Lower lobe of right lung (tissue), 2 donors: Measurements from ENCODE around the gene FSTL4. TPM values are rescaled to one million over a fixed set of nuclear protein-coding genes. Genes with fewer than 3 reads are reported as not detected.

ENCODE experiments used
- ATAC-seq, 2 donors: fragments of 200-7000 bp; cut with Tn5 transposase; one replicate each; pipeline ENCODE4 v1.9.1; 2020 to 2022; ENCODE audit warnings: mild to moderate bottlenecking in 2 of 2, moderate library complexity in 2 of 2
- DNase-seq: peaks from one replicate; pipeline ENCODE4 v3.0.0-alpha.2; 2020
- H3K27ac ChIP-seq: fragments of 200-600 bp; one replicate; pipeline ENCODE4 v1.8.0; 2022
- H3K27me3 ChIP-seq: fragments of 200-600 bp; one replicate; pipeline ENCODE4 v1.8.0; 2022; ENCODE audit warnings: low read depth
- H3K36me3 ChIP-seq: fragments of 200-600 bp; one replicate; pipeline ENCODE4 v1.8.0; 2022; ENCODE audit warnings: mild to moderate bottlenecking
- H3K4me1 ChIP-seq: fragments of 200-600 bp; one replicate; pipeline ENCODE4 v1.8.0; 2022
- H3K4me3 ChIP-seq: fragments of 200-600 bp; one replicate; pipeline ENCODE4 v1.8.0; 2022; ENCODE audit warnings: mild to moderate bottlenecking
- H3K9me3 ChIP-seq: fragments of 200-600 bp; one replicate; pipeline ENCODE4 v1.8.0; 2022
- intact Hi-C: fragments of 100-400 bp; cut with DNase I; formaldehyde crosslinking; loops from one replicate; pipeline ENCODE4 v1.11.0; 2022
- total RNA-seq: library from RNA; stranded (reverse); fragmentation: NEBNext Ultra II Directional; extraction: Animal tissue kit (Norgen Biotek cat#: 25700); gene quantifications from one replicate; pipeline ENCODE4 v1.2.1, GENCODE V29; 2021
- TF ChIP-seq, protein P1 (sequence below): fragments of 200-600 bp; IDR thresholded peaks from one replicate; pipeline ENCODE4 v1.8.0; 2022; ENCODE audit warnings: antibody characterized with exemption, mild to moderate bottlenecking
- donor health status: DM: no; HTN: yes; CAD: no; lungs with severe emphysema.

The FSTL4 gene
- total RNA-seq, 1 donor from 2014 or later: 1.9 TPM

DNA sequence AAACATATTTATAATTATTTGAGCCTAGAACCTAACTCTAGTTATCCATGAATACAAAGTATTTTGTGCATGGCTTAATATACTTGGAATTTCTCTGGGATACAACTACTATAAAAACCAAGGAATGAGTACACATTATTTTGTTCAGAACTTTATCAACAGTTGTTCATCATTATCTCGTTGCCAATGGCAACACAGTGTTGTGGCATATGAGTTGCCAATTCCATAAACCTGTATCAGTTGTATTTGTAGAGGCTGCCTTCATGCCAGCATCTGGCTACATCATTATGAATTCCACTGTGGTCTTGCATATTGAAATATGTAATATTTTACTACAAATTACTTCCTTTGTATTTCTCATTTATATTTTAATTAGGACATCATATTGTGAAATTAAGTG lies 250.4 kb downstream of the FSTL4 start:
- TF ChIP-seq, protein P1, sequence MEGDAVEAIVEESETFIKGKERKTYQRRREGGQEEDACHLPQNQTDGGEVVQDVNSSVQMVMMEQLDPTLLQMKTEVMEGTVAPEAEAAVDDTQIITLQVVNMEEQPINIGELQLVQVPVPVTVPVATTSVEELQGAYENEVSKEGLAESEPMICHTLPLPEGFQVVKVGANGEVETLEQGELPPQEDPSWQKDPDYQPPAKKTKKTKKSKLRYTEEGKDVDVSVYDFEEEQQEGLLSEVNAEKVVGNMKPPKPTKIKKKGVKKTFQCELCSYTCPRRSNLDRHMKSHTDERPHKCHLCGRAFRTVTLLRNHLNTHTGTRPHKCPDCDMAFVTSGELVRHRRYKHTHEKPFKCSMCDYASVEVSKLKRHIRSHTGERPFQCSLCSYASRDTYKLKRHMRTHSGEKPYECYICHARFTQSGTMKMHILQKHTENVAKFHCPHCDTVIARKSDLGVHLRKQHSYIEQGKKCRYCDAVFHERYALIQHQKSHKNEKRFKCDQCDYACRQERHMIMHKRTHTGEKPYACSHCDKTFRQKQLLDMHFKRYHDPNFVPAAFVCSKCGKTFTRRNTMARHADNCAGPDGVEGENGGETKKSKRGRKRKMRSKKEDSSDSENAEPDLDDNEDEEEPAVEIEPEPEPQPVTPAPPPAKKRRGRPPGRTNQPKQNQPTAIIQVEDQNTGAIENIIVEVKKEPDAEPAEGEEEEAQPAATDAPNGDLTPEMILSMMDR: no peak
- H3K36me3 ChIP-seq: no peaks in the 10 kb centered on the region
- intact Hi-C loops: no loop called here

DNA sequence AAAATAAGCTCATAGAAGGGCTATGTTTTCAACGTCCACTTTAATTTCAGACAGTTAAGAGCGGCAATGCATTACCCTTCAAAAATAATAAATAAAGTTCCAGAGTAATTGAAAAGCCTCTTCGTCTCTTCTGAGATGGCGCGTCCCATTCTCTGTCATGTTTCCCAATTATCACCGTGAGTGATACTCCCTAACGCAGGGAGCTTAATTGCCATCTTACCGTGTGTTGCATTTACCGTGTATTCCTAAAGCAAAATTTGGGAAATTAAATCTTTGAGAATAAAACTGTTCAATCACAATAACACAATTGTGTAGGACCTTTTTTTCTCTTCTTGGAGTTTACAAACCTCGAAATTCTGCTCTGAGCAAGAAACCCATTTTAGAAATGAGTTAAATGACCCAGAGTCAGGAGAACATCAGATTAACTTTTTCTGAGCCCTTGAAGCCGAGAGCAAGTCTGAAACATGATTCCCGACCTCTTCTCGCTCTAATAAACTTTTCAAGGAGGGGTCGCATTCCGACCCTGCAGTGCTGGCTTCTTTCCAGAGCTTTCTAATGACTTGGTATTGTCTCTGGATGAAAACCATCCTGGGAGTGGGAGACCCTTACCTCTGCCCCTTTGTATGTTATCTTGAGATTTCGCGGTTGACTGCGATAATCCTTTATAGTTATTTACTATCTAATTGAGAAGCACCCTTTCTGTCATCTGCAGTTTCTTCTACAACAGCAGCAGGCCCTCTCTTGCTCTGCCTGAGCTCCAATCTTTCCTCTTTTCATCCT lies 251.5 kb downstream of the FSTL4 start:
- Histone ChIP-seq H3K27ac (no peak overlapping the region), H3K27me3 (peaks cover 6% of the 10 kb centered on the region), H3K9me3 (no peaks in the 10 kb centered on the region), H3K36me3 (no peaks in the 10 kb centered on the region), H3K4me1 (no peaks in the 10 kb centered on the region), H3K4me3 (no peak overlapping the region)
- intact Hi-C loops: no loop called here
- ATAC-seq (no peak), DNase-seq (no peak)
- TF ChIP-seq, protein P1: no peak

More for the DNA sequence above, 250.4 kb downstream of the FSTL4 start:
- ATAC-seq: no peak
- H3K27me3 ChIP-seq: peaks cover 6% of the 10 kb centered on the region
- no peaks in the 10 kb centered on the region for H3K9me3 ChIP-seq
- no peaks in the 10 kb centered on the region for H3K4me1 ChIP-seq
- no peak overlapping the region for H3K4me3 ChIP-seq
- no peak overlapping the region for H3K27ac ChIP-seq
- no peak for DNase-seq

DNA sequence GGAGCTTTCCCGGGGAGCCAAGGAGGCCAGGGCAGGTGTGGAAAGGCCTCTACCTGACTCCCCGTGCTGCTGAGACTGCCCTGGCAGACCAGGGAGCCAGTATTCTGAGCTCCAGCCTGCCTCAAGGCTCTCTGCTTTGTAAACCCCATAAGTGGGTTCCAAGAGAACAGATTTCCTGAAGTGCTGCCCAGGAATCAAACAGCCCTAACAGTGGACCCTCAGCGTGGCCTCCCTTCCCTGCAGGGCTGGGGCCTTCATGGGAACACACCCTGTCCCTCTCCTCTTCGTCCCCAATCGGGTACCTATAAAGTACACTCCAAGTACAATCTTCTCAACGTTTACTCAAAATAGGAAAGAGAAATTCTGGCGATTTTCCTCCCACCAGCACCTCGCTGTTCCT lies 252.5 kb downstream of the FSTL4 start:
- TF ChIP-seq, protein P1: no peak
- ATAC-seq (no peak), DNase-seq (no peak)
- intact Hi-C loops: no loop called here
- Histone ChIP-seq H3K4me3 (no peak overlapping the region), H3K27me3 (peaks cover 6% of the 10 kb centered on the region), H3K4me1 (no peaks in the 10 kb centered on the region), H3K27ac (no peak overlapping the region), H3K9me3 (no peaks in the 10 kb centered on the region), H3K36me3 (no peaks in the 10 kb centered on the region)

DNA sequence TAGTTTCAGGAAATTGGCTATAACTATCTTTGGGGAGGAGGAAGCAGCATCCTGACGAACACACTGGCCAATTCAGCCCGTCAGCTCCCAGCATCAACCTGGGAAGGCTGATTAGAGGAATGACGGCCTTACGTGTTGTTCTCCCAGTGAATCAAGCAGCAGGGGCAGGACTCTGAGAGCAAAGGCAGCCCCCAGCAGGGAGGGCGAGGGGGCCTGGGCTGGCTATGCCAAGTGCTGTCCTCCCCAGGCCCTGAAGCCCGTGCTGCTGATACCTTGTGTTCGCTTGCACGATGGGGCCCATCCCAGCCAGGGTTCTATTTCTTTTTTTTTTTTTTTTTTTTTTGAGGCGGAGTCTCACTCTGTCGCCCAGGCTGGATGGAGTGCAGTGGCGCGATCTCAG lies 254.1 kb downstream of the FSTL4 start:
- no peaks in the 10 kb centered on the region for H3K36me3 ChIP-seq
- no peak overlapping the region for H3K4me3 ChIP-seq
- no peaks in the 10 kb centered on the region for H3K4me1 ChIP-seq
- H3K9me3 ChIP-seq: no peaks in the 10 kb centered on the region
- no peak overlapping the region for H3K27ac ChIP-seq
- intact Hi-C loops: no loop called here
- H3K27me3 ChIP-seq: peaks cover 6% of the 10 kb centered on the region
- DNase-seq (no peak), ATAC-seq (no peak)
- TF ChIP-seq, protein P1: no peak

DNA sequence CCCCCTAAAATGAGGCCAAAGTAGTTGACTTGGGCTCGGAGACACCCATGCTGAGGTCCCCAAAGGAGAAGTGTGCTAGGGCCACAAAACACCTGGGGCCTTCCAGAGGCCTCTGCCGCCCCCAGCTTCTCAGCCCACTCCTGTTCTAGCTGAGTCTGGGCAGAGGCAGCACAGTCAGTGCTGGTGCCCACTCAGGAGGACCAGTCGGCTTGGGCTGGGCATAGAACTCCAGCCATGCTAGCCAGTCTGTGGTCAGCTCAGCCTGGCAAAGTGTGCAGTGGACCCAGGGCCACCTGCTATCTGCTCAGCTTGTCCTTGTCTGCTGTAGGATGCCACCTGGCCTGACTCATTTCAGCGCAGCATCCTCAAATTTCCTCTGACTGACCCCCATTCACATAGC lies 254.6 kb downstream of the FSTL4 start:
- no peak for ATAC-seq
- intact Hi-C loops: no loop called here
- Histone ChIP-seq H3K4me3 (no peak overlapping the region), H3K36me3 (no peaks in the 10 kb centered on the region), H3K9me3 (no peaks in the 10 kb centered on the region), H3K27ac (no peak overlapping the region), H3K4me1 (no peaks in the 10 kb centered on the region), H3K27me3 (peaks cover 6% of the 10 kb centered on the region)
- TF ChIP-seq, protein P1: no peak
- DNase-seq: no peak
